SK-N-SH (cell line): Measurements from ENCODE around the gene ACE. TPM values are rescaled to one million over a fixed set of nuclear protein-coding genes. Genes with fewer than 3 reads are reported as not detected.

Source experiments
- CTCF ChIA-PET: fragments of 300-600, 350-600 bp; formaldehyde crosslinking; extraction: SDS; loops from one replicate; lab custom pipeline; 2021; lab: Yijun Ruan, JAX
- POLR2A ChIA-PET: fragments of 350-600 bp; sonication (Branson Sonifier 250); formaldehyde crosslinking; extraction: SDS; loops from one replicate; lab custom pipeline; 2020; ENCODE audit warnings: antibody characterized with exemption, inconsistent platforms; lab: Yijun Ruan, JAX
- DNase-seq: peaks from one replicate; pipeline ENCODE4 v3.0.0; 2012
- H2AFZ ChIP-seq: fragments of 200-600 bp; sonication (generic); 2 replicates; pipeline ENCODE4 v1.8.1; 2016; ENCODE audit warnings: antibody characterized with exemption, mild to moderate bottlenecking, low read depth
- H3F3A ChIP-seq: fragments of 200-600 bp; sonication (generic); replicated peaks from 2 replicates; pipeline ENCODE3; 2016; ENCODE audit warnings: antibody characterized with exemption, mild to moderate bottlenecking; ENCODE audit not compliant: insufficient read depth
- H3K27ac ChIP-seq, 2 experiments: fragments of 200-500 bp in 1 of 2; fragments of 200-600 bp in 1 of 2; sonication (Bioruptor generic) in 1 of 2; sonication (generic), shearing (Covaris generic) in 1 of 2; 2 replicates each; pipeline versions ENCODE4 v1.5.1 to v1.6.1; 2014 to 2016; ENCODE audit warnings: low read depth in 2 of 2, inconsistent platforms in 1 of 2, low read length in 1 of 2, mild to moderate bottlenecking in 1 of 2, mixed read lengths in 1 of 2
- H3K27me3 ChIP-seq: fragments of 200-600 bp; sonication (generic), shearing (Covaris generic); 2 replicates; pipeline ENCODE4 v1.6.1; 2016; ENCODE audit warnings: mixed run types; ENCODE audit not compliant: insufficient read depth
- H3K36me3 ChIP-seq, 2 experiments: fragments of 200-500 bp in 1 of 2; fragments of 200-600 bp in 1 of 2; sonication (Bioruptor generic) in 1 of 2; sonication (generic) in 1 of 2; replicated peaks in 1 of 2; 2 replicates each; pipeline versions ENCODE3 to v1.5.1; 2014 to 2016; ENCODE audit warnings: low read length in 1 of 2, mild to moderate bottlenecking in 1 of 2; ENCODE audit not compliant: insufficient read depth in 2 of 2, control insufficient read depth in 1 of 2
- H3K4me1 ChIP-seq, 2 experiments: fragments of 200-500 bp in 1 of 2; fragments of 200-600 bp in 1 of 2; sonication (Bioruptor generic) in 1 of 2; sonication (generic), shearing (Covaris generic) in 1 of 2; 2 replicates each; pipeline versions ENCODE4 v1.5.1 to v1.6.1; 2014 to 2016; ENCODE audit warnings: low read depth in 1 of 2, low read length in 1 of 2, mixed run types in 1 of 2; ENCODE audit not compliant: insufficient read depth in 2 of 2, control insufficient read depth in 1 of 2
- H3K4me2 ChIP-seq: fragments of 200-600 bp; sonication (generic), shearing (Covaris generic); 2 replicates; pipeline ENCODE4 v1.6.1; 2017; ENCODE audit warnings: mixed run types
- H3K4me3 ChIP-seq, 2 experiments: fragments of 200-500 bp in 1 of 2; fragments of 200-600 bp in 1 of 2; sonication (Bioruptor generic) in 1 of 2; sonication (generic), shearing (Covaris generic) in 1 of 2; 2 replicates each; pipeline versions ENCODE4 v1.5.1 to v1.8.1; 2014 to 2016; ENCODE audit warnings: low read depth in 2 of 2, inconsistent platforms in 1 of 2, low read length in 1 of 2, mild to moderate bottlenecking in 1 of 2, mixed read lengths in 1 of 2, moderate library complexity in 1 of 2
- H3K79me2 ChIP-seq: fragments of 200-600 bp; sonication (generic); 2 replicates; pipeline ENCODE4 v1.8.1; 2017; ENCODE audit warnings: mild to moderate bottlenecking; ENCODE audit not compliant: insufficient read depth
- H3K9ac ChIP-seq: fragments of 200-600 bp; sonication (generic); 2 replicates; pipeline ENCODE4 v1.6.1; 2017; ENCODE audit warnings: mixed run types
- H3K9me2 ChIP-seq: fragments of 200-600 bp; sonication (generic); 2 replicates; pipeline ENCODE4 v1.6.1; 2017; ENCODE audit warnings: mixed run types
- H3K9me3 ChIP-seq: fragments of 200-600 bp; sonication (generic); 2 replicates; pipeline ENCODE4 v1.6.1; 2017; ENCODE audit warnings: mixed run types, mild to moderate bottlenecking, moderate library complexity
- H4K20me1 ChIP-seq: fragments of 200-600 bp; sonication (generic); 2 replicates; pipeline ENCODE4 v1.6.1; 2017; ENCODE audit warnings: mild to moderate bottlenecking, mixed run types; ENCODE audit not compliant: insufficient read depth
- EZH2phosphoT487 ChIP-seq: fragments of 200-600 bp; sonication (generic); IDR thresholded peaks from 2 replicates; pipeline ENCODE4 v1.6.1; 2017; ENCODE audit warnings: low read depth, mixed run types, mild to moderate bottlenecking, antibody characterized with exemption, moderate library complexity, borderline replicate concordance
- FOSL2 ChIP-seq: IDR thresholded peaks from 2 replicates; pipeline ENCODE4 v1.4.0; 2012; ENCODE audit warnings: low read depth, mild to moderate bottlenecking, moderate library complexity, borderline replicate concordance
- FOXJ3 ChIP-seq: sonication (generic); formaldehyde crosslinking; IDR thresholded peaks from 2 replicates; pipeline ENCODE4 v1.5.1; 2020; ENCODE audit warnings: mild to moderate bottlenecking, missing genetic modification reagents
- FOXM1 ChIP-seq: IDR thresholded peaks from 2 replicates; pipeline ENCODE4 v1.4.0; 2012; ENCODE audit warnings: low read depth, mild to moderate bottlenecking
- GABPA ChIP-seq: IDR thresholded peaks from 2 replicates; pipeline ENCODE4 v1.4.0; 2012; ENCODE audit warnings: low read depth, mild to moderate bottlenecking
- GATA2 ChIP-seq: sonication (generic); formaldehyde crosslinking; IDR thresholded peaks from 2 replicates; pipeline ENCODE4 v1.5.0; 2020; ENCODE audit warnings: mild to moderate bottlenecking, missing genetic modification reagents
- JUND ChIP-seq: IDR thresholded peaks from 2 replicates; pipeline ENCODE4 v1.4.0; 2012
- MAX ChIP-seq: IDR thresholded peaks from 2 replicates; pipeline ENCODE4 v1.4.0; 2012; ENCODE audit warnings: low read depth
- NFIC ChIP-seq: IDR thresholded peaks from 2 replicates; pipeline ENCODE4 v1.4.0; 2012; ENCODE audit warnings: borderline replicate concordance
- NRF1 ChIP-seq: IDR thresholded peaks from 2 replicates; pipeline ENCODE4 v1.6.1; 2012; ENCODE audit warnings: low read depth, mild to moderate bottlenecking, low read length
- PBX3 ChIP-seq: IDR thresholded peaks from 2 replicates; pipeline ENCODE4; 2012
- RXRA ChIP-seq: IDR thresholded peaks from 2 replicates; pipeline ENCODE4 v1.4.0; 2012; ENCODE audit warnings: low read depth, mild to moderate bottlenecking, borderline replicate concordance
- SIN3A ChIP-seq: IDR thresholded peaks from 2 replicates; pipeline ENCODE4 v1.6.1; 2012; ENCODE audit warnings: low read depth, mild to moderate bottlenecking, low read length, moderate library complexity, borderline replicate concordance
- TEAD4 ChIP-seq: IDR thresholded peaks from 2 replicates; pipeline ENCODE4 v1.4.0; 2012; ENCODE audit warnings: mild to moderate bottlenecking, borderline replicate concordance; ENCODE audit not compliant: insufficient read depth
- USF1 ChIP-seq: IDR thresholded peaks from 2 replicates; pipeline ENCODE4 v1.4.0; 2012; ENCODE audit warnings: low read depth, borderline replicate concordance
- WGBS: methylation state at CpG from one replicate; pipeline ENCODE4 v1.1.6; 2017; ENCODE audit warnings: low lambda C conversion rate; 5-methylcytosine and 5-hydroxymethylcytosine counted together
- polyA plus RNA-seq, 3 experiments: library from polyadenylated mRNA; depleted of rRNA; stranded (reverse); fragments of >200 nt; gene quantifications; 2 replicates each; pipeline ENCODE4 v1.2.3, GENCODE V29; 2012

Gene ACE
- polyA plus RNA-seq, 1 of the 3 experiments (the other 2 are of a cell fraction), result 12.1 TPM

- Histone ChIP-seq H4K20me1 (no peaks in the 10 kb centered on the region), H3K36me3 (no peaks in the 10 kb centered on the region), H3K4me2 (no peak overlapping the region), H3K9ac (no peak overlapping the region), H2AFZ (no peak overlapping the region), H3F3A (no peaks in the 10 kb centered on the region), H3K27ac (no peak overlapping the region), H3K9me3 (no peaks in the 10 kb centered on the region), H3K27me3 (no peaks in the 10 kb centered on the region), H3K9me2 (no peaks in the 10 kb centered on the region), H3K4me3 (no peak overlapping the region), H3K4me1 (peaks cover 0 to 1% of the 10 kb centered on the region in 2 experiments; a peak in 1 of 4 replicates), H3K79me2 (no peaks in the 10 kb centered on the region)
- no peak for DNase-seq
- ChIA-PET POLR2A (interaction anchor here (0.6 kb wide), 1 partner anchor 9 kb away, joined by 3 read pairs; no protein-coding TSS in a partner anchor), CTCF (interaction anchor here (1.2 to 2.1 kb wide), 4 partner anchors 23 to 121 kb away, joined by 3 to 13 read pairs (median 3); no protein-coding TSS in a partner anchor)
- WGBS, result 77% methylated on average over 10 of the region's 10 CpGs
- TF ChIP-seq EZH2phosphoT487, result no peak
- no peak for TF ChIP-seq NRF1
- no peak for TF ChIP-seq PBX3
- no peak for TF ChIP-seq FOXM1
- TF ChIP-seq GABPA, result no peak
Observed at GRCh38 chr17:63490329-63490728, 13.5 kb downstream of the ACE start.

- no peak overlapping the region for H3K4me3 ChIP-seq
- no peaks in the 10 kb centered on the region for H3K79me2 ChIP-seq
- ChIA-PET CTCF (interaction anchor here (1.0 to 4.3 kb wide), 6 partner anchors 9 to 121 kb away, joined by 3 to 25 read pairs (median 3); no protein-coding TSS in a partner anchor), POLR2A (interaction anchor here (0.6 to 1.5 kb wide), 3 partner anchors 10 to 11 kb away, joined by 3 to 4 read pairs (median 3); no protein-coding TSS in a partner anchor)
- no peak for DNase-seq
- no peak overlapping the region for H3K9ac ChIP-seq
- H3K4me1 ChIP-seq, result peaks cover 0 to 7% of the 10 kb centered on the region in 2 experiments; a peak in 1 of 4 replicates
- no peaks in the 10 kb centered on the region for H3K9me2 ChIP-seq
- TF ChIP-seq RXRA, result no peak
- TF ChIP-seq GATA2 (CRISPR knock-in tag), result no peak
- TF ChIP-seq USF1, result no peak
- no peak for TF ChIP-seq SIN3A
- TF ChIP-seq EZH2phosphoT487, result no peak
- no peak for TF ChIP-seq FOSL2
- TF ChIP-seq NFIC, result no peak
- no peak for TF ChIP-seq JUND
- no peak for TF ChIP-seq TEAD4
- TF ChIP-seq MAX, result no peak
- TF ChIP-seq FOXJ3, result no peak
- TF ChIP-seq FOXM1, result no peak
- H3K27ac ChIP-seq, result no peak overlapping the region
- H3K4me2 ChIP-seq, result no peak overlapping the region
- no peaks in the 10 kb centered on the region for H3K36me3 ChIP-seq
- H3K27me3 ChIP-seq, result no peaks in the 10 kb centered on the region
- H2AFZ ChIP-seq, result no peak overlapping the region
- H3K9me3 ChIP-seq, result no peaks in the 10 kb centered on the region
- no peaks in the 10 kb centered on the region for H3F3A ChIP-seq
- WGBS, result 89% methylated on average over 20 of the region's 22 CpGs
- H4K20me1 ChIP-seq, result no peaks in the 10 kb centered on the region
Observed at GRCh38 chr17:63490858-63491400, 14.1 kb downstream of the ACE start.
